Non-pigmented ciliary epithelial cell (primary cell): ENCODE results near the gene OTUB2.
"Not testable (repeated sequence)": the region's sequence is repeated elsewhere in the genome, so short reads cannot be mapped to it uniquely, and the experiment has no call there.

Experiments
- DNase-seq: peaks from one replicate; pipeline ENCODE4 v3.0.0-alpha.2; 2010; ENCODE audit warnings: low read depth

Gene OTUB2

GRCh38 chr14:94056579-94057308 lies 30.6 kb downstream of the OTUB2 start:
- no peak for DNase-seq

DNA sequence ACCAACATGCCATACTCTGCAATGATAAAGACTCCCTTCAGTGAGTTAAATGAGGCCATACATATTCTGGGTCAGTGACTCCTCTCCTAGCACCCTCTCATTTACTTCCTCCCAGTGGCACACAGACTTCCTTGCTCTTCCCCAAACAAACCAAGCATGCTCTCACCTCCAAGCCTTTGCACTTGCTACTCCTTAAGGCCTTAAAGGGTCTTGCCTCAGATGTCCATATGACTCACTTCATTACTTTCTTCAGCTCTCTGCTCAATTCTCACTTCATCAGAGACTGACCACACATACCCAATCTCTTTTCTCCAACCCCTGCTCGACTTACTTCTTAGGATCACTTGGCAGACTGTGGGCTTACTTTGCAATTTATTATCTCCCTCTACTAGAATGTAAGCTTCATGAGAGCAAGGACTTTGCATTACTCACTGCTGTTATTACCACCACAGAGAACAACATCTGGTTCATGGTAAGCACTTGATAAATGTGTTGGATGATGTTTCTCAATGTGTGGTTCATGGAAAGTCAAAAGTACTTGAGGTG lies 32.1 kb downstream of the OTUB2 start:
- no peak for DNase-seq

DNA sequence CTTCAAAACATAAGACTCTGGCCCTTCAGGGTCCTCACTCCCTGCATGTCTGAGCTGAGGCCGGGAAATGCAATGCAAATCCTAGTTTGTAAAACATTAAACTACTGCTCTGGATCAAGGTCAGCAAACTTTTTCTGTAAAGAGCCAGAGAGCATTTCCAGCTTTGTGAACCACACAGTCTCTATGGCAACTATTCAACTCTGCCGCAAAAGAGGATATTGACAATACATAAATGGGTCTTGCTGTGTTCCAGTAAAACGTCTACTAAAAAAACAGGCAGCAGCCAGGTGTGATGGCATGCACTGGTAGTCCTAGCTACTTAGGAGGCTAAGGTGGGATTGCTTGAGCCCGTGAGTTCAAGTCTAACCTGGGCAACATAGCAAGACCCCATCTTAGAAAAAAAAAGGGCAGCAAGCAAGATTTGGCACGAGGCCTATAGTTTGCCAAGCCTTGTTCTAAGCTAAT lies 32.6 kb downstream of the OTUB2 start:
- DNase-seq = no peak

- no peak for DNase-seq
Observed at GRCh38 chr14:94059998-94060397, 33.9 kb downstream of the OTUB2 start.

DNA sequence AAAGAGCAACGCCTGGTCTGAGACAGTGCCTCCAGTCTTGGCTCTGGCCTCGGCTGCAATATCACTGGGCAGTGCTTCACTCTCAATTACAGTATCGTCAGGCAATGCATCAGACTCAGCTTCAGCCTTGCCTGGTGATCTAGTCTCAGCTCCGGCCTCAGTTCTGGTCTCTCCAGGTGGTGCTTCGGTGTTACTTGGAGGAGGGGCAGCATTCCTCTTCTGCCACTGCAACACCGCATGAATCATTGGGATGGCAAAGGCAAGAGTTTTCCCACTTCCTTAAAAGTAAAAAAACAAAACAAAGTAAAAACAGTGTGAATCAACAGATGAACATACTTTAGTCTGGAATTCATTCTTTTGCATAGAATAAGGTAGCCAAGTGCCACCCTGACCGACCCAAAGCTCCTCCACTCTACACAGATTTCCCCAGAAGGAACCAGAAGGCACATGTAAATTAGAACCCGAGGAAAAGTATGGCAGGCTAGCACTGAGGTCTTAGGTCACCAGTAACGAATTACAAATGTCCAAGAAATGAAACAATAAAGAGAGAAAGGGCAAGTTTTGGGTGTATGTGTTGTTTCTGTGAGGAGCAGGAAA lies 36.3 kb downstream of the OTUB2 start:
- peak; percentile 49 for DNase-seq

GRCh38 chr14:94066089-94066676 lies 40.0 kb downstream of the OTUB2 start:
- DNase-seq = no peak

GRCh38 chr14:94072076-94072475 lies 45.9 kb downstream of the OTUB2 start:
- not testable (repeated sequence) for DNase-seq

DNA sequence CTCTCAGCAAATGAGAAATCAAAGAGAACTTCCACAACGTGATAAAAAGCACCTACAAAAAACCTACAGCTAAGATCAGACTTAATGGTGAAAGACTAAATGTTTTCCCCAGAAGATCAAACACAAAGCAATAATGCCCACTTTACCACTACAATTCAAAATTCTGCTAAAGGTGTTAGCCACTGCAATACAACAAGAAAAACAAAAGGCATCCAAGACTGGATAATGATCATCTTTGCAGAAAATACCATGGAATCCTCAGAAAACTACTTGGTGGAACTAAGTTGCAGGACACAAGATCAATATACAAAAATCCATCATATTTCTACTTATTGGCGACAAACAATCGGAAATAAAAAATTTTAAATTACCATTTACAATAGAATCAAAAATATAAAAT lies 48.4 kb downstream of the OTUB2 start:
- no peak for DNase-seq

DNA sequence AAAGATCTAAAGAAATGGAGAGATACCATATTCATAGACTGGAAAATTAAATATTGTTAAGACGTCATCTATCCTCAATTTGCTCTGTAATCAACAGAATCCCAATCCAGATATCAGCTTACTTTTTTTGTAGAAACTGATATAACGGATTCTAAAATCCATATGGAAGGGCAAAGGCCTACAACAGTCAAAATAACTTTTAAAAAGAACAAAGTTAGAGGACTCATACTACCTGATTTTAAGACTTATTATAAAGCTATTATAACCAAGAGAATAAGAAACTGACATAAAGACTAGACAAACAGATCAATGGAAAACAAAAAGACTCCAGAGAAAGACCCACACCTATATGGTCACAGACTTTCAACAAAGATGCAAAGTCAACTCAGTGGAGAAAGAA lies 48.9 kb downstream of the OTUB2 start:
- DNase-seq = no peak

GRCh38 chr14:94077111-94077821 lies 51.1 kb downstream of the OTUB2 start:
- DNase-seq = no peak

GRCh38 chr14:94077823-94078222 lies 51.7 kb downstream of the OTUB2 start:
- DNase-seq = no peak

DNA sequence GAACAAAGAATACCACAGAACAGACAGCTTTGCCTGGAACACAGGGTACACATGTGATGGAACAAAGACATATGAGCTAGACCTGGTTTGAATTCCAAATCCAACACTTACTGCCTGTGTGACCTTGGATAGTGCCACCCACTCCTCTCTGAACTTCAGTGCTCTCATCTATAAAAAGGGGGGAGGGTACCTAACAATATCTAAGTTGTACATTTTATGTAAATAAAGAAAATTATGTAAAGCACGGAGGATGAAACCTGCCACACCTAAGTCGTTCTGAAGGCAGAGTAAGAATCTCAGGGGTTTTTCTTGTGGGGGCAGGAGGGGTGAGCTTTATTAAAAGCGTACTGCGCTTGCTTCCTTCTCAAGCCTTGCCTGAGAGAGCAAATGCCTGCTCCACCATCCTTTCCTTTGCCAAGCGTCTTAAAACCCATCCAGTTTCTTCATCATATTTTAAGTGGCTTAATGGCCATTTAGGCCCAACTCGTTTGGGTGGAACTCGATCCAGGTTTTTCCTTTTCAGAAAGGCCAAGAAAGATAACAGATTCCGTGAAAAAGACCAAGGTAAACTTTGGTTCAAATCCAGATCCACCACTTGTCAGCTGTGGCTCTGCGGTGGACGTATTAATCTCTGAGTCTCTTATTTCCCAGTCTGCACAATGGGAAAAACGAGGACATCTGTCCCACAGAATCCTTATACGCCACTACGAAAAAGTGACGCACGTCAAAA lies 53.9 kb downstream of the OTUB2 start:
- DNase-seq = no peak

GRCh38 chr14:94080621-94081385 lies 54.7 kb downstream of the OTUB2 start, which contains the start of the genes DDX24 and IFI27L1:
TSS of gene DDX24 (minus strand) at chr14:94081202. CDS start at chr14:94079742, 1,460 bp downstream.
TSS of gene IFI27L1 (plus strand) at chr14:94081310. CDS start at chr14:94096938, 15,628 bp downstream.
- peak; percentile 67 for DNase-seq

DNA sequence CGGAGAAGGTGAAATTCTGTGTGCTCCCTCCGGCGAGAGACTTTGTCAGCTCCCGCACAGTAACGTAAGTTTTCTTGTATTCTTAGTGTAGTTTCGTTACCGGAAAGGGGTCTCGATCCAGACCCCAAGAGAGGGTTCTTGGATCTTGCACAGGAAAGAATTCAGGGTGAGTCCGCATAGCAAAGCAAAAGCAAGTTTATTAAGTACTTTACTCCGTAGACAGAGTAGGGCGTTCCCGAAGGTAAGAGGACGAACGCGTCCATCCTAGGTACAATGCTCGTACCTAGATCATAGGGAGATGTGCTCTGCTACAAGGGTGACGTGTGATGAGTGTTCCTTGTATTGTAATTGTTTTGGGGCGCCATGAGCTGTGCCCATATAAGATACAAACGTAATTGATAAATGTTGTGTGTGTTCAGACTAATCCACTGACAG lies 55.3 kb downstream of the OTUB2 start:
- no peak for DNase-seq

- no peak for DNase-seq
Observed at GRCh38 chr14:94087891-94088290, 61.8 kb downstream of the OTUB2 start.

DNA sequence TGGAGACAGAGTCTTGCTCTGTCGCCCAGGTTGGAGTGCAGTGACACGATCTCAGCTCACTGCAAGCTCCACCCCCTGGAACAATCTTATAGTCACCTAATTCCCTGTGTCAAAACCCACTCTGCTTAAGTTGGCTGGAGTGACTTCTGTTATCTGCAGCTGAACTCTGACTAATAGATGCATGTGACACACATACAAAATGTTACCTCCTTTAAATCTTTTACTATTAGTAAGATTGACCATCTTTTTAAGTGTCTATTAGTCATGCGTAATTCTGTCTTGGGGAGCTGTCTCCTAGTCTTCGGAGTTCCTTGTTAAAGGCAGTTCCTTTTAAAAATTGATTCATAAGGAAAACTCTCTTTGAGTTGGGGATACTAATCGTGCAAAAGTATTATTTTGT lies 62.4 kb downstream of the OTUB2 start:
- DNase-seq = no peak

GRCh38 chr14:94089479-94089878 lies 63.3 kb downstream of the OTUB2 start:
- no peak for DNase-seq

DNA sequence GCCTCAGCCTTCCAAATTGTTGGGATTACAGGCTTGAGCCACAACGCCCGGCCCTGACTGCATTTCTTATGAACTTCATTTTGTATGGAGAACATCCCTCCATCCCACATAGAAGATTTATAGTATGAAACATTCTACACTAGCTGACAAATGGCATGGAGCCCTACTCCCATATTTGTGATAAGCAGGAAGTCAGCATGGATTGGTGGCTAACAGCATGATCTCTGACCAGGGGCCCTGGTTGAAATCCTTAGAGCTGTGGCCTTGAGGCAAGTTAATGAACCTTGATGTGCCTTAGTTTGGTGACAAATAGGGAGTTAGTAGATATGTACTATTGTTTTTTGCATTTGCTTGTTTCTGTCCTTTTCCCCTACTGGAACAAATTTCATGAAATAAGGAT lies 67.3 kb downstream of the OTUB2 start:
- no peak for DNase-seq

GRCh38 chr14:94097091-94097490 lies 71.0 kb downstream of the OTUB2 start:
- no peak for DNase-seq
